Measurements from ENCODE around the gene GPNMB. TPM values are rescaled to one million over a fixed set of nuclear protein-coding genes. Genes with fewer than 3 reads are reported as not detected.

The GPNMB gene
- total RNA-seq, 4 donors from 2014 or later: 42.5 to 127 (median 93.7) TPM

DNA sequence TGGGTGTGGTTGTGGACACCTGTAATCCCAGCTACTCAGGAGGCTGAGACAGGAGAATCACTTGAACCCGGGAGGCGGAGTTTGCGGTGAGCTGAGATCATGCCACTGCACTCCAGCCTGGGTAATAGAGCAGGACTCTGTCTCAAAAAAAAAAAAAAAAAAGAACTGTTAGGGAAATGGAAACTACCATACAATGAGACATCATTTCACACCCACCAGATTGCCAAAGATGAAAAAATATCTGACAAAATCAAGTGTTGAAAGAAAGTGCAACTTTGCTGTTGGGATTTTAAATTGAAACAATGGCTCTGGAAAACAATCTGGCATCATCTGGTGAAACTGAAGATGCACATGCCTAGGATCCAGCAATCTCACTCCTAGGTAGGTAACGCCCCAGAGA lies 36.5 kb downstream of the GPNMB start:
- TF ChIP-seq, protein P1, sequence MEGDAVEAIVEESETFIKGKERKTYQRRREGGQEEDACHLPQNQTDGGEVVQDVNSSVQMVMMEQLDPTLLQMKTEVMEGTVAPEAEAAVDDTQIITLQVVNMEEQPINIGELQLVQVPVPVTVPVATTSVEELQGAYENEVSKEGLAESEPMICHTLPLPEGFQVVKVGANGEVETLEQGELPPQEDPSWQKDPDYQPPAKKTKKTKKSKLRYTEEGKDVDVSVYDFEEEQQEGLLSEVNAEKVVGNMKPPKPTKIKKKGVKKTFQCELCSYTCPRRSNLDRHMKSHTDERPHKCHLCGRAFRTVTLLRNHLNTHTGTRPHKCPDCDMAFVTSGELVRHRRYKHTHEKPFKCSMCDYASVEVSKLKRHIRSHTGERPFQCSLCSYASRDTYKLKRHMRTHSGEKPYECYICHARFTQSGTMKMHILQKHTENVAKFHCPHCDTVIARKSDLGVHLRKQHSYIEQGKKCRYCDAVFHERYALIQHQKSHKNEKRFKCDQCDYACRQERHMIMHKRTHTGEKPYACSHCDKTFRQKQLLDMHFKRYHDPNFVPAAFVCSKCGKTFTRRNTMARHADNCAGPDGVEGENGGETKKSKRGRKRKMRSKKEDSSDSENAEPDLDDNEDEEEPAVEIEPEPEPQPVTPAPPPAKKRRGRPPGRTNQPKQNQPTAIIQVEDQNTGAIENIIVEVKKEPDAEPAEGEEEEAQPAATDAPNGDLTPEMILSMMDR (IDR thresholded peaks at IDR 0.05): no peak
- no peak for TF ChIP-seq POLR2A (IDR thresholded peaks at IDR 0.05)
- Histone ChIP-seq H3K27me3 (no peaks in the 10 kb centered on the region), H3K36me3 (no peaks in the 10 kb centered on the region), H3K4me3 (no peak overlapping the region), H3K4me1 (no peaks in the 10 kb centered on the region), H3K9me3 (no peaks in the 10 kb centered on the region), H3K27ac (no peak overlapping the region)
- DNase-seq: no peak
- intact Hi-C loops (cut with DNase I; ENCODE audit: low total_unique reads): no loop called here

DNA sequence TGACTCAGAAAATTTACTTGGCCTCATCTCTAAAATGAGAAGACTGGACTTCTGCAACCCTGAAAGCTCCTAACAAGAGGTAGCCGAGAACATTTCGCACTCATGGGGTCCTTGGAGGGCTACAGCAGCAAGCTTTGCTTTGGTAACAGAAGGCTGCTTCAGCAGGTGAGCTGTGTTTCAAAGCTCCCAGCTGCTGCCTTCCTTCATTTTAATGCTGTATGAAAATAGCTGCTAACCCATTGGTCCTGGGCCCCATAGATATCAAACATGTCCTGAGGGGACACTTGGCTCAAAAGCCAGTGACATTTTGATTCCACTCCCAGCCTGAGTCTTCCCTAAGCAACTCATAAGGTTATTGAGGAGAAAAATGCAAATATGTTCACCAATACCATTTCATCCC lies 38.3 kb downstream of the GPNMB start:
- intact Hi-C loops (cut with DNase I; ENCODE audit: low total_unique reads): no loop called here
- H3K27ac ChIP-seq: no peak overlapping the region
- no peak for TF ChIP-seq POLR2A (IDR thresholded peaks at IDR 0.05)
- TF ChIP-seq, protein P1 (IDR thresholded peaks at IDR 0.05): no peak
- H3K9me3 ChIP-seq: no peaks in the 10 kb centered on the region
- no peak for DNase-seq
- H3K4me1 ChIP-seq: no peaks in the 10 kb centered on the region
- H3K36me3 ChIP-seq: no peaks in the 10 kb centered on the region
- H3K4me3 ChIP-seq: no peak overlapping the region
- H3K27me3 ChIP-seq: no peaks in the 10 kb centered on the region

DNA sequence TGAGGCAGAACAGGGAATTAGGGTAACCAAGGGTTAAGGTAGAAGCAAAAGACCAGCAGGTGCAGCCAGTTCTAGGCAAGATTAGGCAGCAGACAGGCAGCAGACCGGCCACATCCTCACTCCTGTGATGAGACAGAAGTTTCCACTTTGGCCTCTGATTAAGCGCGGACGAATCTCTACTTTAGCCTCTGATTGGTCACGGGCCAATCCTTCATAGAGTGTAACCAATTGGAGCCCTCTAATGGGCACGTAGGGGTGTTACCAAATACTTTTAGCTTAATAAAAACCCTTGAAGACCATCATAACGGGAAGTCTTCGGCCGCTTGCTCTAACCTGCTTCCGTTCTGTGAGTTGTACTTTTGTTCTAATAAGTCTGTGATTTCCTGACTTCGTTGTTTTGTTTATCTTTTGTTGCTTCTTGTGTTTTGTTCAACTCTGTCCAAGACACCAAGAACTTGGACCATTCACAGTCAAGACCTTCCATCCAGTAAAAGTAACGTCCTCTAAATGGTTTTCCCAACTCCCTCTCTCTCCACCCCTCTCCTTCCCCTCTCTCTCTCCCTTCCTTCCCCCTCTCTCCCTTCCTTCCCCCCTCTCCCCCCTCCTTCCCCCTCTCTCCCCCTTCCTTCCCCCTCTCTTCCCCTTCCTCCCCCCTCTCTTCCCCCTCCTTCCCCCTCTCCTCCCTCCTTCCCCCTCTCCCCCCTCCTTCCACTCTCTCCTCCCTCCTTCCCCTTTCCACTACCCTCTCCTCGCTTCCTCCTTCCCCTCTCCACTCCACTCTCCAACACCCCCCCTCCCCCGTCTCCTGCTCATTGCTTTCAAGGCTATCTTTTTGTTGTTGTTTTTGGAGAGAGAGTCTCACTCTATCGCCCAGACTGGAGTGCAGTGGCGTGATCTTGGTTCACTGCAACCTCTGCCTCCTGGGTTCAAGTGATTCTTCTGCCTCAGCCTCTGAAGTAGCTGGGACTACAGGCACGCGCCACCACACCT lies 39.4 kb downstream of the GPNMB start:
- H3K4me1 ChIP-seq: no peaks in the 10 kb centered on the region
- H3K4me3 ChIP-seq: no peak overlapping the region
- intact Hi-C loops (cut with DNase I; ENCODE audit: low total_unique reads): no loop called here
- no peaks in the 10 kb centered on the region for H3K27me3 ChIP-seq
- no peak overlapping the region for H3K27ac ChIP-seq
- H3K9me3 ChIP-seq: no peaks in the 10 kb centered on the region
- no peaks in the 10 kb centered on the region for H3K36me3 ChIP-seq
- TF ChIP-seq POLR2A (IDR thresholded peaks at IDR 0.05): no peak
- TF ChIP-seq, protein P1 (IDR thresholded peaks at IDR 0.05): no peak
- DNase-seq: no peak

DNA sequence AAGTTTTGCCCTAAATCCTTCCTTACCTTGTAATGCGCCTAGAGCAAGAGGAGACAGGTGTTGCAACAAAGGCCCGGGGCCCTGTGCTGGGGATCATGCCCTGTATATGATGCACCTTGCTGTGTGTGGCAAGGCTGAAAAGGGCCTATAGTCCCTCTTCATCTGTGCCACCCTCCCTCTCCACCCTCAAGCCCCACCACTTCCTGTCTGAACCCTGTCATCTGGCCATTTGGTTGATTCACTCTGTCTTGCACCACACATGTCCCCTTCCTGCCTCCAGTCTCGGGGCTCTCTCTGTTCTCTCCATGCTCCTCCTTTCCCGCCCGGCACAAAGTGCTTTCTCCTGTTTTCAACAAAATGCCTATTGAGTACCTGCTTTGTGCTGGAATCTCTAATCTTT lies 41.0 kb downstream of the GPNMB start:
- H3K4me3 ChIP-seq: no peak overlapping the region
- TF ChIP-seq, protein P1 (IDR thresholded peaks at IDR 0.05): no peak
- TF ChIP-seq POLR2A (IDR thresholded peaks at IDR 0.05): no peak
- no peaks in the 10 kb centered on the region for H3K36me3 ChIP-seq
- no peaks in the 10 kb centered on the region for H3K4me1 ChIP-seq
- no peaks in the 10 kb centered on the region for H3K9me3 ChIP-seq
- no peak overlapping the region for H3K27ac ChIP-seq
- no peaks in the 10 kb centered on the region for H3K27me3 ChIP-seq
- intact Hi-C loops (cut with DNase I; ENCODE audit: low total_unique reads): no loop called here
- DNase-seq: no peak

DNA sequence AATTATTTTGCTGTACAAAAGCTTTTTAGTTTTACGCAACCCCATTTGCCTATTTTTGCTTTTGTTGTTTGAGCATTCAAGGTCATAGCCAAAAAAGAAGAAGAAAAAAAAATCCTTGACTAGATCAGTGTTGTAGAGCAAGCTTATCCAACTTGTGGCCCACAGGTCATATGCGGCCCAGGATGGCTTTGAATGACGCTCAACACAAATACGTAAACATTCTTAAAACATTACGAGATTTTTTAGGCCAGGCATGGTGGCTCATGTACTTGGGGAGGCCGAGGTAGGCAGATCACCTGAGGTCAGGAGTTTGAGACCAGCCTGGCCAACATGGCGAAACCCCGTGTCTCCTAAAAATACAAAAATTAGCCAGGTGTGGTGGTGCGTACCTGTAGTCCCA lies 44.4 kb downstream of the GPNMB start:
- intact Hi-C loops (cut with DNase I; ENCODE audit: low total_unique reads): no loop called here
- TF ChIP-seq, protein P1 (IDR thresholded peaks at IDR 0.05): no peak
- no peak for TF ChIP-seq POLR2A (IDR thresholded peaks at IDR 0.05)
- no peaks in the 10 kb centered on the region for H3K27me3 ChIP-seq

More for the DNA sequence above, 44.4 kb downstream of the GPNMB start:
- Histone ChIP-seq H3K4me3 (no peak overlapping the region), H3K9me3 (no peaks in the 10 kb centered on the region), H3K27ac (no peak overlapping the region), H3K4me1 (no peaks in the 10 kb centered on the region), H3K36me3 (no peaks in the 10 kb centered on the region)
- DNase-seq: no peak
